Stomach (tissue), 9 donors: Measurements from ENCODE around the gene PTPRK. TPM values are rescaled to one million over a fixed set of nuclear protein-coding genes. Genes with fewer than 3 reads are reported as not detected.

Source experiments
- DNase-seq, 2 donors: peaks; one replicate each; pipeline versions ENCODE4 v3.0.0 to v3.0.0-alpha.2; 2013 to 2019
- H3K27ac ChIP-seq, 5 donors: fragments of 200-600 bp in 4 of 5; sonication (generic) in 4 of 5; one replicate each; pipeline ENCODE4 v1.5.1; 2013 to 2019; ENCODE audit warnings: mild to moderate bottlenecking in 1 of 5, moderate library complexity in 1 of 5
- H3K27me3 ChIP-seq, 3 donors: fragments of 200-600 bp; sonication (generic); one replicate each; pipeline ENCODE4 v1.5.1; 2017 to 2019; ENCODE audit warnings: mixed run types in 1 of 3
- H3K36me3 ChIP-seq, 4 donors: fragments of 200-600 bp; sonication (generic); 1 replicate in 3 of 4; 2 replicates in 1 of 4; pipeline ENCODE4 v1.5.1; 2016 to 2019
- H3K4me1 ChIP-seq, 4 donors: fragments of 200-600 bp; sonication (generic); one replicate each; pipeline ENCODE4 v1.5.1; 2016 to 2019
- H3K4me3 ChIP-seq, 4 donors: fragments of 200-600 bp; sonication (generic) in 3 of 4; one replicate each; pipeline ENCODE4 v1.5.1; 2016 to 2019; ENCODE audit warnings: mild to moderate bottlenecking in 1 of 4
- H3K9me3 ChIP-seq, 4 donors: fragments of 200-600 bp; sonication (generic); one replicate each; pipeline ENCODE4 v1.5.1; 2016 to 2019
- EP300 ChIP-seq: sonication (generic); formaldehyde crosslinking; IDR thresholded peaks from one replicate; pipeline ENCODE4 v1.6.1; 2017; ENCODE audit warnings: antibody characterized with exemption
- POLR2A ChIP-seq, 4 donors: fragments of 450-650 bp; IDR thresholded peaks; one replicate each; pipeline ENCODE4 v1.6.1; 2016; ENCODE audit warnings: antibody characterized with exemption in 4 of 4, control low read depth in 2 of 4, mild to moderate bottlenecking in 1 of 4, moderate library complexity in 1 of 4
- POLR2AphosphoS5 ChIP-seq, 3 donors: sonication (generic); formaldehyde crosslinking; IDR thresholded peaks; one replicate each; pipeline ENCODE4 v1.6.1; 2016; ENCODE audit warnings: antibody characterized with exemption in 3 of 3
- WGBS, 5 donors: extraction: QIAGEN DNeasy Blood & Tissue Kit in 3 of 5; methylation state at CpG; one replicate each; pipeline versions ENCODE4 v1.1.5 to v1.1.7; 2013 to 2018; 5-methylcytosine and 5-hydroxymethylcytosine counted together
- intact Hi-C: fragments of 100-400 bp; cut with DNase I; formaldehyde crosslinking; loops from one replicate; pipeline ENCODE4 v1.15.1; 2023; ENCODE audit warnings: low total_unique reads
- polyA plus RNA-seq, 3 donors: library from polyadenylated mRNA; stranded (reverse); fragments of 200-250 nt; gene quantifications; one replicate each; pipeline ENCODE4 v1.2.3, GENCODE V29; 2013
- total RNA-seq, 5 donors: library from RNA; depleted of rRNA; stranded (reverse); fragments of >200 nt; gene quantifications; one replicate each; pipeline versions ENCODE4 v1.1.0 to v1.2.3, GENCODE V29; 2014 to 2016
- TF ChIP-seq, protein P1 (sequence below), 7 experiments: fragments of 450-650 bp in 4 of 7; fragments of 200-600 bp in 3 of 7; sonication (generic) in 3 of 7; IDR thresholded peaks; one replicate each; pipeline ENCODE4 v1.5.1; 2016 to 2019; ENCODE audit warnings: antibody characterized with exemption in 7 of 7, control low read depth in 2 of 7, mild to moderate bottlenecking in 1 of 7
- donor health status: healthy with polysubstance abuse.
- donor health status: Bipolar disorder and iron deficiency.
- donor health status: healthy.

The PTPRK gene
- total and polyA plus RNA-seq, 8 donors: 7.0 to 644 (median 114) TPM

GRCh38 chr6:128150376-128150775, 370.0 kb downstream of the PTPRK start:
- DNase-seq: no peak
- WGBS, 5 donors: 85 to 95% (median 91%) methylated on average over 5 of the region's 5 CpGs
- no peak for TF ChIP-seq POLR2AphosphoS5 (IDR thresholded peaks at IDR 0.05)
- TF ChIP-seq, protein P1, sequence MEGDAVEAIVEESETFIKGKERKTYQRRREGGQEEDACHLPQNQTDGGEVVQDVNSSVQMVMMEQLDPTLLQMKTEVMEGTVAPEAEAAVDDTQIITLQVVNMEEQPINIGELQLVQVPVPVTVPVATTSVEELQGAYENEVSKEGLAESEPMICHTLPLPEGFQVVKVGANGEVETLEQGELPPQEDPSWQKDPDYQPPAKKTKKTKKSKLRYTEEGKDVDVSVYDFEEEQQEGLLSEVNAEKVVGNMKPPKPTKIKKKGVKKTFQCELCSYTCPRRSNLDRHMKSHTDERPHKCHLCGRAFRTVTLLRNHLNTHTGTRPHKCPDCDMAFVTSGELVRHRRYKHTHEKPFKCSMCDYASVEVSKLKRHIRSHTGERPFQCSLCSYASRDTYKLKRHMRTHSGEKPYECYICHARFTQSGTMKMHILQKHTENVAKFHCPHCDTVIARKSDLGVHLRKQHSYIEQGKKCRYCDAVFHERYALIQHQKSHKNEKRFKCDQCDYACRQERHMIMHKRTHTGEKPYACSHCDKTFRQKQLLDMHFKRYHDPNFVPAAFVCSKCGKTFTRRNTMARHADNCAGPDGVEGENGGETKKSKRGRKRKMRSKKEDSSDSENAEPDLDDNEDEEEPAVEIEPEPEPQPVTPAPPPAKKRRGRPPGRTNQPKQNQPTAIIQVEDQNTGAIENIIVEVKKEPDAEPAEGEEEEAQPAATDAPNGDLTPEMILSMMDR (IDR thresholded peaks at IDR 0.05): no peak
- no peak for TF ChIP-seq EP300
- no peak for TF ChIP-seq POLR2A (IDR thresholded peaks at IDR 0.05)
- no peaks in the 10 kb centered on the region for H3K36me3 ChIP-seq
- no peaks in the 10 kb centered on the region for H3K4me1 ChIP-seq
- intact Hi-C loops: no loop called here
- H3K27me3 ChIP-seq: no peaks in the 10 kb centered on the region
- H3K4me3 ChIP-seq: no peak overlapping the region
- no peak overlapping the region for H3K27ac ChIP-seq
- no peaks in the 10 kb centered on the region for H3K9me3 ChIP-seq

DNA sequence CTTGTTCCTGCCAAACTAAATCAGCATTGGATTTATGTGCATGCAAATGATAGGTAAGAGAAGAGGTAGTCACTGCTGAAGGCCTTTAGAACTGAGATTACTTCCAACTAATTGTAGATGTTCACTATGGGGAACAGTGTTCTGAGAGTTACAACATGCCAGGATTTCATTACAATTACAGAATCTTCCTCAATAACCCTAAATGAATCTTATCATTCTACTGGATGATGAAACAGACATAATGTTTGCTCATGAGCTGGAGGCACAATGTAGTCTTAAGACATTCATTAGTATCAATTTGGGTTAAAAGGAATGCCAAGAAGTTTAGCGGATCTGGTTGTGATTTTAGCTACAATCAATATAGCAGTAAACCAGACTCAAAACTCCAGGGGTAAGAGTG, 370.6 kb downstream of the PTPRK start:
- H3K36me3 ChIP-seq: no peaks in the 10 kb centered on the region
- no peak for DNase-seq
- H3K27me3 ChIP-seq: no peaks in the 10 kb centered on the region
- TF ChIP-seq POLR2A (IDR thresholded peaks at IDR 0.05): no peak
- TF ChIP-seq EP300: no peak
- TF ChIP-seq POLR2AphosphoS5 (IDR thresholded peaks at IDR 0.05): no peak
- TF ChIP-seq, protein P1 (IDR thresholded peaks at IDR 0.05): no peak
- H3K4me1 ChIP-seq: no peaks in the 10 kb centered on the region
- H3K9me3 ChIP-seq: no peaks in the 10 kb centered on the region
- H3K4me3 ChIP-seq: no peak overlapping the region
- WGBS, 5 donors: 93 to 97% (median 95%) methylated on average over 1 of the region's 1 CpG
- intact Hi-C loops: no loop called here
- H3K27ac ChIP-seq: no peak overlapping the region

GRCh38 chr6:128144320-128144719, 376.1 kb downstream of the PTPRK start:
- no peaks in the 10 kb centered on the region for H3K36me3 ChIP-seq
- H3K27me3 ChIP-seq: no peaks in the 10 kb centered on the region
- H3K4me3 ChIP-seq: no peak overlapping the region
- H3K4me1 ChIP-seq: peaks cover 0 to 10% (median 3%) of the 10 kb centered on the region in 4 donors
- intact Hi-C loops: no loop called here
- 41 to 63% (median 58%) methylated on average over 1 of the region's 1 CpG for WGBS, 5 donors
- no peaks in the 10 kb centered on the region for H3K9me3 ChIP-seq
- H3K27ac ChIP-seq: no peak overlapping the region
- no peak for TF ChIP-seq POLR2AphosphoS5 (IDR thresholded peaks at IDR 0.05)
- no peak for TF ChIP-seq EP300
- no peak for TF ChIP-seq POLR2A (IDR thresholded peaks at IDR 0.05)
- TF ChIP-seq, protein P1 (IDR thresholded peaks at IDR 0.05): no peak
- DNase-seq: no peak

GRCh38 chr6:128141932-128142331, 378.5 kb downstream of the PTPRK start:
- Histone ChIP-seq H3K36me3 (no peaks in the 10 kb centered on the region), H3K27ac (no peak overlapping the region), H3K4me1 (peaks cover 0 to 10% (median 3%) of the 10 kb centered on the region in 4 donors), H3K9me3 (no peaks in the 10 kb centered on the region), H3K27me3 (no peaks in the 10 kb centered on the region), H3K4me3 (no peak overlapping the region)
- no peak for TF ChIP-seq EP300
- no peak for TF ChIP-seq POLR2AphosphoS5 (IDR thresholded peaks at IDR 0.05)
- TF ChIP-seq, protein P1 (IDR thresholded peaks at IDR 0.05): no peak
- TF ChIP-seq POLR2A (IDR thresholded peaks at IDR 0.05): no peak
- intact Hi-C loops: no loop called here
- DNase-seq: no peak
